Prostate gland (tissue), 2 donors: Measurements from ENCODE around the gene AGK. TPM values are rescaled to one million over a fixed set of nuclear protein-coding genes. Genes with fewer than 3 reads are reported as not detected.

Experiments
- DNase-seq: peaks from one replicate; pipeline ENCODE4 v3.0.0-alpha.2; 2019; ENCODE audit warnings: low spot score
- H3K27ac ChIP-seq, 2 donors: fragments of 200-600 bp; sonication (generic); 2 replicates each; pipeline ENCODE4 v1.5.1; 2017 to 2019
- H3K27me3 ChIP-seq: fragments of 200-600 bp; sonication (generic); replicated peaks from 2 replicates; pipeline ENCODE4 v1.5.1; 2019; ENCODE audit not compliant: insufficient read depth
- H3K36me3 ChIP-seq, 2 donors: fragments of 200-600 bp; sonication (generic); 1 replicate in 1 of 2; 2 replicates in 1 of 2; pipeline versions ENCODE4 v1.5.1 to v1.8.1; 2017 to 2019
- H3K4me1 ChIP-seq: fragments of 200-600 bp; sonication (generic); replicated peaks from 2 replicates; pipeline ENCODE4 v1.5.1; 2019
- H3K4me3 ChIP-seq, 2 donors: fragments of 200-600 bp; sonication (generic); 2 replicates each; pipeline ENCODE4 v1.5.1; 2017 to 2019
- H3K9me3 ChIP-seq: fragments of 200-600 bp; sonication (generic); 2 replicates; pipeline ENCODE4 v1.5.1; 2017
- CTCF ChIP-seq, 4 experiments: fragments of 200-600 bp in 2 of 4; fragments of 450-650 bp in 2 of 4; sonication (generic) in 2 of 4; IDR thresholded peaks; 1 replicate in 3 of 4; 2 replicates in 1 of 4; pipeline ENCODE4 v1.5.1; 2016 to 2019; ENCODE audit warnings: antibody characterized with exemption in 4 of 4, mild to moderate bottlenecking in 2 of 4, moderate library complexity in 2 of 4
- POLR2A ChIP-seq: fragments of 450-650 bp; IDR thresholded peaks from one replicate; pipeline ENCODE4 v1.6.1; 2016; ENCODE audit warnings: antibody characterized with exemption, mild to moderate bottlenecking
- POLR2AphosphoS5 ChIP-seq: sonication (generic); formaldehyde crosslinking; IDR thresholded peaks from one replicate; pipeline ENCODE4 v1.6.1; 2017; ENCODE audit warnings: antibody characterized with exemption
- WGBS: methylation state at CpG from one replicate; pipeline ENCODE4 v1.1.5; 2018; 5-methylcytosine and 5-hydroxymethylcytosine counted together
- intact Hi-C: fragments of 100-400 bp; cut with DNase I; formaldehyde crosslinking; loops from one replicate; pipeline ENCODE4 v1.14.2; 2022
- total RNA-seq, 2 donors: library from RNA; depleted of rRNA; stranded (reverse); fragments of >200 nt; gene quantifications; one replicate each; pipeline ENCODE4 v1.1.0, GENCODE V29; 2016

The AGK gene
- total RNA-seq, 2 donors from 2014 or later = 19.4 to 26.7 TPM

GRCh38 chr7:141630621-141631020 is 79.4 kb downstream of the AGK start:
- H3K36me3 ChIP-seq = no peaks in the 10 kb centered on the region
- intact Hi-C loops = no loop called here
- DNase-seq = no peak
- H3K27ac ChIP-seq = no peak overlapping the region
- no peaks in the 10 kb centered on the region for H3K27me3 ChIP-seq
- H3K4me3 ChIP-seq = no peak overlapping the region
- no peaks in the 10 kb centered on the region for H3K9me3 ChIP-seq
- 46% methylated on average over 4 of the region's 4 CpGs for whole genome bisulfite sequencing
- no peak for TF ChIP-seq CTCF (IDR thresholded peaks at IDR 0.05)
- H3K4me1 ChIP-seq = no peaks in the 10 kb centered on the region

- H3K36me3 ChIP-seq = no peaks in the 10 kb centered on the region
- DNase-seq = no peak
- H3K27ac ChIP-seq = no peak overlapping the region
- TF ChIP-seq CTCF (IDR thresholded peaks at IDR 0.05) (no peak), POLR2A (no peak), POLR2AphosphoS5 (no peak)
- intact Hi-C loops = no loop called here
- H3K27me3 ChIP-seq = no peaks in the 10 kb centered on the region
- 100% methylated on average over 2 of the region's 2 CpGs for WGBS
- H3K4me1 ChIP-seq = no peaks in the 10 kb centered on the region
- H3K4me3 ChIP-seq = no peak overlapping the region
- no peaks in the 10 kb centered on the region for H3K9me3 ChIP-seq
These were observed 80.3 kb downstream of the AGK start for GRCh38 chr7:141631525-141631924.

GRCh38 chr7:141634065-141634464 is 82.9 kb downstream of the AGK start:
- H3K9me3 ChIP-seq = no peaks in the 10 kb centered on the region
- DNase-seq = no peak
- H3K27ac ChIP-seq = no peak overlapping the region
- no peak overlapping the region for H3K4me3 ChIP-seq
- no peak for TF ChIP-seq CTCF (IDR thresholded peaks at IDR 0.05)
- no peak for TF ChIP-seq POLR2A
- no peak for TF ChIP-seq POLR2AphosphoS5
- H3K36me3 ChIP-seq = no peaks in the 10 kb centered on the region
- 95% methylated on average over 5 of the region's 5 CpGs for WGBS
- H3K27me3 ChIP-seq = no peaks in the 10 kb centered on the region
- intact Hi-C loops = no loop called here
- H3K4me1 ChIP-seq = no peaks in the 10 kb centered on the region

GRCh38 chr7:141636053-141636452 is 84.8 kb downstream of the AGK start:
- H3K27ac ChIP-seq = no peak overlapping the region
- H3K4me3 ChIP-seq = no peak overlapping the region
- TF ChIP-seq POLR2A (no peak), CTCF (IDR thresholded peaks at IDR 0.05) (no peak), POLR2AphosphoS5 (no peak)

GRCh38 chr7:141640239-141640840 is 89.1 kb downstream of the AGK start:
- TF ChIP-seq CTCF (IDR thresholded peaks at IDR 0.05) (no peak), POLR2A (no peak), POLR2AphosphoS5 (no peak)
- Histone ChIP-seq H3K27me3 (no peaks in the 10 kb centered on the region), H3K9me3 (no peaks in the 10 kb centered on the region), H3K27ac (no peak overlapping the region), H3K4me3 (no peak overlapping the region), H3K4me1 (no peaks in the 10 kb centered on the region), H3K36me3 (no peaks in the 10 kb centered on the region)
- intact Hi-C loops = no loop called here
- WGBS = 79% methylated on average over 2 of the region's 2 CpGs
- DNase-seq = no peak

More at GRCh38 chr7:141636053-141636452, 84.8 kb downstream of the AGK start:
- H3K9me3 ChIP-seq = no peaks in the 10 kb centered on the region
- intact Hi-C loops = no loop called here
- 89% methylated on average over 3 of the region's 3 CpGs for WGBS
- H3K27me3 ChIP-seq = no peaks in the 10 kb centered on the region
- no peaks in the 10 kb centered on the region for H3K4me1 ChIP-seq
- DNase-seq = no peak
- H3K36me3 ChIP-seq = no peaks in the 10 kb centered on the region
